GM23338 (cell line): ENCODE data around the gene CDH4.

ENCODE experiments used
- EZH2 ChIP-seq: fragments of 200-600 bp; sonication (generic); IDR thresholded peaks from one replicate; pipeline ENCODE4 v1.8.0; 2017; ENCODE audit warnings: antibody characterized with exemption, mild to moderate bottlenecking, low read depth; ENCODE audit not compliant: unreplicated experiment
- EZH2phosphoT487 ChIP-seq: fragments of 200-600 bp; sonication (generic); IDR thresholded peaks from one replicate; pipeline ENCODE4 v1.8.1; 2018; ENCODE audit warnings: antibody characterized with exemption; ENCODE audit not compliant: unreplicated experiment
- TF ChIP-seq, protein P1 (sequence below): IDR thresholded peaks from one replicate; pipeline ENCODE4 v1.6.1; 2018; ENCODE audit warnings: antibody characterized with exemption; ENCODE audit not compliant: unreplicated experiment
- TF ChIP-seq, protein P2 (sequence below), 2 experiments: fragments of 200-600 bp in 1 of 2; sonication (generic) in 1 of 2; conservative IDR thresholded peaks; 2 replicates each; pipeline versions ENCODE4 v1.5.1 to v1.6.1; 2016 to 2017; ENCODE audit warnings: antibody characterized with exemption in 2 of 2, low read depth in 2 of 2, mild to moderate bottlenecking in 2 of 2, moderate library complexity in 1 of 2

DNA sequence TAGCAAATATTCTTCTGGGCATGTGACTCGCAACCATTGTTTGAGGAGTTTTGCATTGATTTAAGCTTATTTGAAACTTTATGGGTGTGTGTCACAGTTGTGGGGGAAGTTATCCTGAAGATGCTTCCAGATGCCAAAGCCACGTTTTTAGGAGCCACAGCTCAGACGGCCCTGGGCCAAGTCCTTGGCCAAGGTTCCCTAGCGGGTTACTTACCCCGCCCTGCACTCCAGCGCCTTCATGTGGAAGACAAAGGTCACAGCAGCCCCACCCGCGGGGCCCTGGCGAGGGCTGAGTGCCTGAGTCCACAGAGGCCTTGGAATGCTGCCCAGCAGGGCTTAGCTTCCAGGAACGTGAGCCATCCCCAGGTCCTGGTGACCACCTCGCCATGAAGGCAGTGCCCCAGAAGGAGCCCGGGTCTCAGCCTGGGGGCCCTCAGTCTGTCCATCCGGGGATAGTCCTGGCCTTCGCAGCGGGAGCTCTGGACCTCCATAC is 308.3 kb downstream of the CDH4 start:
- no peak for TF ChIP-seq EZH2phosphoT487
- TF ChIP-seq, protein P1, sequence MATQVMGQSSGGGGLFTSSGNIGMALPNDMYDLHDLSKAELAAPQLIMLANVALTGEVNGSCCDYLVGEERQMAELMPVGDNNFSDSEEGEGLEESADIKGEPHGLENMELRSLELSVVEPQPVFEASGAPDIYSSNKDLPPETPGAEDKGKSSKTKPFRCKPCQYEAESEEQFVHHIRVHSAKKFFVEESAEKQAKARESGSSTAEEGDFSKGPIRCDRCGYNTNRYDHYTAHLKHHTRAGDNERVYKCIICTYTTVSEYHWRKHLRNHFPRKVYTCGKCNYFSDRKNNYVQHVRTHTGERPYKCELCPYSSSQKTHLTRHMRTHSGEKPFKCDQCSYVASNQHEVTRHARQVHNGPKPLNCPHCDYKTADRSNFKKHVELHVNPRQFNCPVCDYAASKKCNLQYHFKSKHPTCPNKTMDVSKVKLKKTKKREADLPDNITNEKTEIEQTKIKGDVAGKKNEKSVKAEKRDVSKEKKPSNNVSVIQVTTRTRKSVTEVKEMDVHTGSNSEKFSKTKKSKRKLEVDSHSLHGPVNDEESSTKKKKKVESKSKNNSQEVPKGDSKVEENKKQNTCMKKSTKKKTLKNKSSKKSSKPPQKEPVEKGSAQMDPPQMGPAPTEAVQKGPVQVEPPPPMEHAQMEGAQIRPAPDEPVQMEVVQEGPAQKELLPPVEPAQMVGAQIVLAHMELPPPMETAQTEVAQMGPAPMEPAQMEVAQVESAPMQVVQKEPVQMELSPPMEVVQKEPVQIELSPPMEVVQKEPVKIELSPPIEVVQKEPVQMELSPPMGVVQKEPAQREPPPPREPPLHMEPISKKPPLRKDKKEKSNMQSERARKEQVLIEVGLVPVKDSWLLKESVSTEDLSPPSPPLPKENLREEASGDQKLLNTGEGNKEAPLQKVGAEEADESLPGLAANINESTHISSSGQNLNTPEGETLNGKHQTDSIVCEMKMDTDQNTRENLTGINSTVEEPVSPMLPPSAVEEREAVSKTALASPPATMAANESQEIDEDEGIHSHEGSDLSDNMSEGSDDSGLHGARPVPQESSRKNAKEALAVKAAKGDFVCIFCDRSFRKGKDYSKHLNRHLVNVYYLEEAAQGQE: no peak
- no peak for TF ChIP-seq EZH2
- TF ChIP-seq, protein P2, sequence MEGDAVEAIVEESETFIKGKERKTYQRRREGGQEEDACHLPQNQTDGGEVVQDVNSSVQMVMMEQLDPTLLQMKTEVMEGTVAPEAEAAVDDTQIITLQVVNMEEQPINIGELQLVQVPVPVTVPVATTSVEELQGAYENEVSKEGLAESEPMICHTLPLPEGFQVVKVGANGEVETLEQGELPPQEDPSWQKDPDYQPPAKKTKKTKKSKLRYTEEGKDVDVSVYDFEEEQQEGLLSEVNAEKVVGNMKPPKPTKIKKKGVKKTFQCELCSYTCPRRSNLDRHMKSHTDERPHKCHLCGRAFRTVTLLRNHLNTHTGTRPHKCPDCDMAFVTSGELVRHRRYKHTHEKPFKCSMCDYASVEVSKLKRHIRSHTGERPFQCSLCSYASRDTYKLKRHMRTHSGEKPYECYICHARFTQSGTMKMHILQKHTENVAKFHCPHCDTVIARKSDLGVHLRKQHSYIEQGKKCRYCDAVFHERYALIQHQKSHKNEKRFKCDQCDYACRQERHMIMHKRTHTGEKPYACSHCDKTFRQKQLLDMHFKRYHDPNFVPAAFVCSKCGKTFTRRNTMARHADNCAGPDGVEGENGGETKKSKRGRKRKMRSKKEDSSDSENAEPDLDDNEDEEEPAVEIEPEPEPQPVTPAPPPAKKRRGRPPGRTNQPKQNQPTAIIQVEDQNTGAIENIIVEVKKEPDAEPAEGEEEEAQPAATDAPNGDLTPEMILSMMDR (conservative IDR thresholded peaks at IDR 0.05; ENCODE audit: low read depth in 2 of 2): peak; percentile 59 to 78
